Activated naive CD4-positive, alpha-beta T cell treated with anti-CD3 and anti-CD28 coated beads, Interleukin-2, amount 10 ng/mL, durations not matched to agents 7 days and 5 days (primary cell): ENCODE data around the gene ICAM2.

ENCODE experiments used
- CTCF ChIA-PET: fragments of 350-600 bp; sonication (Branson Sonifier 250); formaldehyde crosslinking; loops from one replicate; lab custom pipeline; 2021; ENCODE audit warnings: antibody characterized with exemption; lab: Charles Lee
- DNase-seq: peaks from one replicate; pipeline ENCODE4 v3.0.0-alpha.2; 2020
- H3K27ac Mint-ChIP-seq: one replicate; pipeline ENCODE4 v1.8.0; 2021; ENCODE audit warnings: mild to moderate bottlenecking, moderate library complexity, mixed read lengths
- H3K27me3 Mint-ChIP-seq: one replicate; pipeline ENCODE4 v1.8.0; 2021; ENCODE audit warnings: mild to moderate bottlenecking, mixed read lengths
- H3K36me3 Mint-ChIP-seq: one replicate; pipeline ENCODE4 v1.8.0; 2021; ENCODE audit warnings: mixed read lengths
- H3K4me1 Mint-ChIP-seq: one replicate; pipeline ENCODE4 v1.8.0; 2021; ENCODE audit warnings: mixed read lengths
- H3K4me3 Mint-ChIP-seq: one replicate; pipeline ENCODE4 v1.8.0; 2021; ENCODE audit warnings: mild to moderate bottlenecking, moderate library complexity, mixed read lengths
- H3K9me3 Mint-ChIP-seq: one replicate; pipeline ENCODE4 v1.8.0; 2021; ENCODE audit warnings: mixed read lengths

The ICAM2 gene

GRCh38 chr17:64020056-64020766 lies at the start of gene ICAM2:
Gene ICAM2 (minus strand): TSS chr17:64020633. CDS start chr17:64006691, 13,942 bp downstream.
- peak; percentile 96 for DNase-seq
- CTCF ChIA-PET = interaction anchor here (0.9 to 4.2 kb wide), 9 partner anchors 8 to 113 kb away, joined by 3 to 26 read pairs (median 5); partner anchors contain the start of gene PRR29
- Mint-ChIP-seq H3K27me3 (no peaks in the 10 kb centered on the region), H3K9me3 (no peaks in the 10 kb centered on the region), H3K27ac (peak within 1 kb of the TSS; percentile 100), H3K36me3 (peaks cover 24% of the 10 kb centered on the region), H3K4me3 (peak within 1 kb of the TSS; percentile 97), H3K4me1 (peaks cover 72% of the 10 kb centered on the region)

GRCh38 chr17:64070213-64070612 lies 49.8 kb upstream of the ICAM2 start:
- H3K9me3 Mint-ChIP-seq = peaks cover 21% of the 10 kb centered on the region
- no peak overlapping the region for H3K27ac Mint-ChIP-seq
- CTCF ChIA-PET = interaction anchor here (10.5 kb wide), 1 partner anchor 62 kb away, joined by 214 read pairs; the partner anchor contains the start of gene ERN1
- peaks cover 36% of the 10 kb centered on the region for H3K4me1 Mint-ChIP-seq
- H3K36me3 Mint-ChIP-seq = peaks cover 84% of the 10 kb centered on the region
- no peaks in the 10 kb centered on the region for H3K27me3 Mint-ChIP-seq
- no peak overlapping the region for H3K4me3 Mint-ChIP-seq
- no peak for DNase-seq

GRCh38 chr17:64069143-64069542 lies 48.7 kb upstream of the ICAM2 start:
- peaks cover 21% of the 10 kb centered on the region for H3K9me3 Mint-ChIP-seq
- H3K27me3 Mint-ChIP-seq = no peaks in the 10 kb centered on the region
- CTCF ChIA-PET = interaction anchor here (10.5 kb wide), 1 partner anchor 63 kb away, joined by 214 read pairs; the partner anchor contains the start of gene ERN1
- DNase-seq = no peak
- H3K27ac Mint-ChIP-seq = no peak overlapping the region
- peaks cover 85% of the 10 kb centered on the region for H3K36me3 Mint-ChIP-seq
- H3K4me1 Mint-ChIP-seq = peaks cover 46% of the 10 kb centered on the region
- no peak overlapping the region for H3K4me3 Mint-ChIP-seq

GRCh38 chr17:64067657-64068056 lies 47.2 kb upstream of the ICAM2 start:
- Mint-ChIP-seq H3K27me3 (no peaks in the 10 kb centered on the region), H3K27ac (peak overlapping the region; percentile 92), H3K9me3 (peaks cover 21% of the 10 kb centered on the region), H3K4me1 (peaks cover 60% of the 10 kb centered on the region), H3K4me3 (no peak overlapping the region), H3K36me3 (peaks cover 89% of the 10 kb centered on the region)
- DNase-seq = no peak
- CTCF ChIA-PET = interaction anchor here (1.9 to 10.5 kb wide), 2 partner anchors 39 to 65 kb away, joined by 5 to 214 read pairs; partner anchors contain the start of gene ERN1

- CTCF ChIA-PET = interaction anchor here (1.6 to 10.5 kb wide), 3 partner anchors 19 to 66 kb away, joined by 3 to 214 read pairs (median 5); partner anchors contain the start of gene ERN1
- peaks cover 65% of the 10 kb centered on the region for H3K4me1 Mint-ChIP-seq
- no peaks in the 10 kb centered on the region for H3K27me3 Mint-ChIP-seq
- peak overlapping the region; percentile 19 for H3K4me3 Mint-ChIP-seq
- DNase-seq = peak; percentile 71
- peaks cover 88% of the 10 kb centered on the region for H3K36me3 Mint-ChIP-seq
- H3K9me3 Mint-ChIP-seq = peaks cover 21% of the 10 kb centered on the region
- peak overlapping the region; percentile 92 for H3K27ac Mint-ChIP-seq
Observed at GRCh38 chr17:64066716-64067115, 46.3 kb upstream of the ICAM2 start.

- H3K4me3 Mint-ChIP-seq = no peak overlapping the region
Observed at GRCh38 chr17:64065161-64065560, 44.7 kb upstream of the ICAM2 start.

GRCh38 chr17:64064331-64064730 lies 43.9 kb upstream of the ICAM2 start:
- H3K36me3 Mint-ChIP-seq = peaks cover 83% of the 10 kb centered on the region
- no peak overlapping the region for H3K4me3 Mint-ChIP-seq
- peaks cover 13% of the 10 kb centered on the region for H3K9me3 Mint-ChIP-seq
- no peak for DNase-seq
- H3K4me1 Mint-ChIP-seq = peaks cover 79% of the 10 kb centered on the region
- H3K27me3 Mint-ChIP-seq = no peaks in the 10 kb centered on the region
- CTCF ChIA-PET = interaction anchor here (0.7 to 10.5 kb wide), 18 partner anchors 10 to 81 kb away, joined by 3 to 214 read pairs (median 6); partner anchors contain the start of gene ERN1
- peak overlapping the region; percentile 24 for H3K27ac Mint-ChIP-seq

More at GRCh38 chr17:64065161-64065560, 44.7 kb upstream of the ICAM2 start:
- Mint-ChIP-seq H3K4me1 (peaks cover 77% of the 10 kb centered on the region), H3K9me3 (peaks cover 21% of the 10 kb centered on the region), H3K27ac (no peak overlapping the region), H3K36me3 (peaks cover 83% of the 10 kb centered on the region), H3K27me3 (no peaks in the 10 kb centered on the region)
- no peak for DNase-seq
- CTCF ChIA-PET = interaction anchor here (1.3 to 10.5 kb wide), 5 partner anchors 9 to 67 kb away, joined by 3 to 214 read pairs (median 18); partner anchors contain the start of gene ERN1

- Mint-ChIP-seq H3K27ac (peak overlapping the region; percentile 29), H3K27me3 (no peaks in the 10 kb centered on the region), H3K4me1 (peaks cover 79% of the 10 kb centered on the region), H3K9me3 (peaks cover 7% of the 10 kb centered on the region), H3K36me3 (peaks cover 83% of the 10 kb centered on the region), H3K4me3 (no peak overlapping the region)
- DNase-seq = peak; percentile 76
- CTCF ChIA-PET = interaction anchor here (0.7 to 10.5 kb wide), 18 partner anchors 10 to 82 kb away, joined by 3 to 214 read pairs (median 6); partner anchors contain the start of gene ERN1
Observed at GRCh38 chr17:64063766-64064224, 43.4 kb upstream of the ICAM2 start.

- Mint-ChIP-seq H3K4me1 (peaks cover 77% of the 10 kb centered on the region), H3K36me3 (peaks cover 79% of the 10 kb centered on the region), H3K9me3 (peaks cover 1% of the 10 kb centered on the region), H3K4me3 (no peak overlapping the region), H3K27me3 (no peaks in the 10 kb centered on the region), H3K27ac (peak overlapping the region; percentile 52)
- DNase-seq = no peak
- CTCF ChIA-PET = interaction anchor here (1.0 to 10.5 kb wide), 14 partner anchors 10 to 73 kb away, joined by 3 to 214 read pairs (median 6); partner anchors contain the start of gene ERN1
Observed at GRCh38 chr17:64063088-64063487, 42.7 kb upstream of the ICAM2 start.

- no peaks in the 10 kb centered on the region for H3K27me3 Mint-ChIP-seq
- H3K36me3 Mint-ChIP-seq = peaks cover 78% of the 10 kb centered on the region
- peaks cover 72% of the 10 kb centered on the region for H3K4me1 Mint-ChIP-seq
- CTCF ChIA-PET = interaction anchor here (1.0 to 10.5 kb wide), 5 partner anchors 15 to 142 kb away, joined by 3 to 214 read pairs (median 9); partner anchors contain the start of genes ERN1 and GH1
- DNase-seq = no peak
- no peak overlapping the region for H3K27ac Mint-ChIP-seq
- no peaks in the 10 kb centered on the region for H3K9me3 Mint-ChIP-seq
- no peak overlapping the region for H3K4me3 Mint-ChIP-seq
Observed at GRCh38 chr17:64061178-64061898, 40.9 kb upstream of the ICAM2 start.

GRCh38 chr17:64060331-64060730 lies 39.9 kb upstream of the ICAM2 start:
- no peak overlapping the region for H3K4me3 Mint-ChIP-seq
- peaks cover 78% of the 10 kb centered on the region for H3K36me3 Mint-ChIP-seq
- no peak for DNase-seq
- peaks cover 72% of the 10 kb centered on the region for H3K4me1 Mint-ChIP-seq
- H3K27me3 Mint-ChIP-seq = no peaks in the 10 kb centered on the region
- H3K9me3 Mint-ChIP-seq = no peaks in the 10 kb centered on the region
- no peak overlapping the region for H3K27ac Mint-ChIP-seq
- CTCF ChIA-PET = interaction anchor here (1.0 to 10.5 kb wide), 3 partner anchors 27 to 72 kb away, joined by 3 to 214 read pairs (median 53); partner anchors contain the start of gene ERN1

- CTCF ChIA-PET = interaction anchor here (6.4 to 10.5 kb wide), 2 partner anchors 30 to 72 kb away, joined by 53 to 214 read pairs; partner anchors contain the start of gene ERN1
- H3K4me3 Mint-ChIP-seq = no peak overlapping the region
Observed at GRCh38 chr17:64059756-64060155, 39.3 kb upstream of the ICAM2 start.

GRCh38 chr17:64058621-64059020 lies 38.2 kb upstream of the ICAM2 start:
- peaks cover 59% of the 10 kb centered on the region for H3K4me1 Mint-ChIP-seq
- DNase-seq = no peak
- no peaks in the 10 kb centered on the region for H3K9me3 Mint-ChIP-seq
- no peaks in the 10 kb centered on the region for H3K27me3 Mint-ChIP-seq
- H3K27ac Mint-ChIP-seq = peak overlapping the region; percentile 67
- CTCF ChIA-PET = interaction anchor here (1.1 kb wide), 2 partner anchors 29 to 75 kb away, joined by 3 read pairs; no protein-coding TSS in a partner anchor
- H3K36me3 Mint-ChIP-seq = peaks cover 78% of the 10 kb centered on the region
- no peak overlapping the region for H3K4me3 Mint-ChIP-seq

More at GRCh38 chr17:64059756-64060155, 39.3 kb upstream of the ICAM2 start:
- no peak for DNase-seq
- Mint-ChIP-seq H3K4me1 (peaks cover 70% of the 10 kb centered on the region), H3K27me3 (no peaks in the 10 kb centered on the region), H3K36me3 (peaks cover 80% of the 10 kb centered on the region), H3K27ac (no peak overlapping the region), H3K9me3 (no peaks in the 10 kb centered on the region)
